Epithelial cell of proximal tubule (primary cell): ENCODE results near the gene IGSF5. TPM values are rescaled to one million over a fixed set of nuclear protein-coding genes. Genes with fewer than 3 reads are reported as not detected.
"Not testable (repeated sequence)": the region's sequence is repeated elsewhere in the genome, so short reads cannot be mapped to it uniquely, and the experiment has no call there.

Source experiments
- DNase-seq: peaks from one replicate; pipeline ENCODE4 v3.0.0-alpha.2; 2011; ENCODE audit warnings: low read depth
- H3K4me3 ChIP-seq: 2 replicates; pipeline ENCODE4 v1.5.1; 2011; ENCODE audit warnings: low read depth, mild to moderate bottlenecking, low read length
- CTCF ChIP-seq: conservative IDR thresholded peaks from 2 replicates; pipeline ENCODE4 v1.5.1; 2012; ENCODE audit warnings: low read depth, mild to moderate bottlenecking, low read length
- total RNA-seq: library from RNA; depleted of rRNA; stranded (reverse); fragments of >200 nt; gene quantifications from 2 replicates; pipeline ENCODE4 v1.2.3, GENCODE V29; 2015

The IGSF5 gene
- total RNA-seq: 0.40 and 0.87 TPM in 2 replicates

GRCh38 chr21:39744883-39745282, at the start of gene IGSF5:
Gene IGSF5 (plus strand): TSS chr21:39745183. CDS start chr21:39745510, 327 bp downstream.
- not testable (repeated sequence) for H3K4me3 ChIP-seq, DNase-seq

DNA sequence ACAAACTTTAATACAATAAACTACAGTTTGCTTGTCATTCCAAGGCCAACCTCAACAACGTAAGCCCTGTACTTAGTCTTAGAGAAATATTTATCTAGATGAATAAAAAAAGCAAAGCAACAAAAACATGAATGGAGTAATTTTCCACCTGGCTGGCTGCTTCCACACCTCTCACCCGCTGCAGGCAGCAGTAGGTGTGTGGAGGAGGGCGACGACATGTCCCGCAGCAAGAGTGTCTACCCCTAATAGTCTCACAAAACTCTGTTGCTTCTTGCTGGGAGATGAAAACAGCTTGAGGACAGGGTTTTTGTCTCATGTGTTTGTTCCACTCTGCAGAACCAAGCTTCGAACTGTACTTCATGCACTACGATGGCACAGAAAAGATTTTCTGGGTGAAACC, 48.8 kb upstream of the IGSF5 start:
- DNase-seq: no peak
- no peak for TF ChIP-seq CTCF
- H3K4me3 ChIP-seq: no peak overlapping the region

GRCh38 chr21:39696618-39697017, 48.4 kb upstream of the IGSF5 start:
- no peak overlapping the region for H3K4me3 ChIP-seq
- DNase-seq: no peak
- no peak for TF ChIP-seq CTCF

DNA sequence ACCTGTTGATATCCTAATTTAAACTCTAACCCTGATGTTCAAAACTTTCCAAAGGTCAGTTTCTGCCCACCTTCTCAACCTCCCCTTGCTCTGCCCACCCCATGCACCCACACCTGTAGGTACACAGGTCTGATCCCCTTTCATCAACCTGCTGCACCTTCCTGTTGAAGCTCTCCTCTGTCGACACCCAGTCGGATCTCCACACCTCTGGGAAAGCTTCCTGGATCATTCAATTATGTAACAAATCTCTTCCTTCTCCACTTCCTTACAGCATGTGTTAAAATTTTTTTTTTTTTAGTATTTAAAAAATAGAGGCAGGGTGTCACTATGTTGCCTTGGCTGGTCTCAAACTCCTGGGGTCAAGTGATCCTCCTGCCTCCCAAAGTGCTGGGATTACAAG, 44.7 kb upstream of the IGSF5 start:
- no peak for DNase-seq
- TF ChIP-seq CTCF: no peak
- no peak overlapping the region for H3K4me3 ChIP-seq

DNA sequence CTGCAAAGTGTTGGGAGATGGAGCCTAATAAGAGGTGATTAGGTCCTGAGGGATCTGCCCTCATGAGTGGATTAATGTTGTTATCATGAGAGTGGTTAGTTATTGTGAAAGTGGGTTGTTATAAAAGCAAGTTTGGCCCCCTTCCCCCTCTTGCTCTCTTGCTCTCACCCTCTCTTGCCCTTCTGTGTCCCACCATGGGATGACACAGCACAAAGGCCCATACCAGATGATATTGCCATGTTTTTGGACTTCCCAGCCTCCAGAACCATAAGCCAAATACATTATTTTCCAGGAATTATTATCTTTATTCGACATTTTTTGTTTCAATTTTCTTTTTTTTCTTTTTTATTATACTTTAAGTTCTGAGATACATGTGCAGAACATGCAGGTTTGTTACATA, 41.4 kb upstream of the IGSF5 start:
- H3K4me3 ChIP-seq: no peak overlapping the region
- TF ChIP-seq CTCF: no peak
- no peak for DNase-seq

GRCh38 chr21:39705849-39706248, 39.1 kb upstream of the IGSF5 start:
- H3K4me3 ChIP-seq: no peak overlapping the region
- no peak for DNase-seq
- TF ChIP-seq CTCF: peak; percentile 38

DNA sequence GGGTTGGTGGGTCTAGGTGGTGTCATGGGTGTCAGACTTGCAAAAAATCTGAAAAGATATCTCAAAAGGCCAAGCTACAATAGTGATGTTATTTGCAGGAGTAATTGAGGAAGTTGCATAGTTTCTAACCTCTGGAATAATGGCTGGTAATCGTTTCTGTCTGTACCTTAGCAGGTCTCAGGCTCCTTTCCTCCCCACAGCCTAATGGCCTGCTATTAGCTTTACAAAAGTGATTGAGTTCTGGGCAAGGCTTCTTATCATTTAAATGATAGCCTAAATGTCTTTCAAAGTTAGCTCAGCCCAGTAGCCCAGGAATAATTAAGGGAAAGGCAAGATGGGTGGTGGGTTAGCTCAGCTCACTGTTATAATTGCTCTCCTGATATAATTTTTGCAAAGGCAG, 37.7 kb upstream of the IGSF5 start:
- TF ChIP-seq CTCF: no peak
- no peak for DNase-seq
- no peak overlapping the region for H3K4me3 ChIP-seq

DNA sequence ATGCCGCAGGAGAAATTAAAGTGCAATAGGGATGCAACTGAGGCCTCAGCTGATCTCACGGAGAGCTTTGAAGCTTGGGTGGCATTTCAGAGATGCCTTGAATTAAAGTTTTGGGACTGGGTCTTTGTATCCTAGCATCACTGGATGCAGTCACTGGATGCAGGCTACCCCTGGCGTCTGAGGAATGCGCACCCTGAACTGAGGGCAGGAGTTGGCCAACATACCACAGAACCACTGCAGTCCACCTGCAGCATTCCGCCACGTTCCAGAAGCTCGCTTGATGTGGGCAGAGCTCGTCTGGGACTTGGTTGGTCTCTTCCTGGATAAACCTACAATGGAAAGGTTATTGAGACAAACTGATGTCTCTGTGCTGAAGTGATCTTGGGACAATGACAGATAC, 34.1 kb upstream of the IGSF5 start:
- H3K4me3 ChIP-seq: no peak overlapping the region
- TF ChIP-seq CTCF: no peak
- DNase-seq: no peak
